PC-3 (cell line): ENCODE measurements around the gene SMARCA5. TPM values are rescaled to one million over a fixed set of nuclear protein-coding genes. Genes with fewer than 3 reads are reported as not detected.
A peak's percentile ranks its signal among the peaks of the same experiment; 100 is the strongest.

ENCODE experiments used
- ATAC-seq: fragments of 200-7000 bp; cut with Tn5 transposase; 2 replicates; pipeline ENCODE4 v1.9.1; 2020; ENCODE audit warnings: mild to moderate bottlenecking, moderate library complexity
- Bru-seq: library from RNA; stranded (reverse); fragments of 400-500 nt; gene quantifications from one replicate; lab custom pipeline; 2021; lab: Mats Ljungman, UMichigan
- BruChase-seq, 2 experiments: library from RNA; stranded (reverse); fragments of 400-500 nt; gene quantifications; one replicate each; lab custom pipeline; 2021; lab: Mats Ljungman, UMichigan
- BruUV-seq: library from RNA; stranded (reverse); fragments of 400-500 nt; replicated peaks from 2 replicates; lab custom pipeline; 2021; lab: Mats Ljungman, UMichigan
- CTCF ChIA-PET: fragments of 300-600 bp; sonication (Branson Sonifier 250); formaldehyde crosslinking; loops from one replicate; lab custom pipeline; 2022; ENCODE audit warnings: antibody characterized with exemption; lab: Charles Lee
- POLR2A ChIA-PET: fragments of 300-600 bp; sonication (Branson Sonifier 250); formaldehyde crosslinking; loops from one replicate; lab custom pipeline; 2022; ENCODE audit warnings: antibody characterized with exemption; ENCODE audit not compliant: unreplicated experiment; lab: Charles Lee
- DNase-seq: peaks from one replicate; pipeline ENCODE4 v3.0.0-alpha.2; 2015
- H2AFZ ChIP-seq: fragments of 300-600 bp; sonication (generic); 2 replicates; pipeline ENCODE4 v1.6.0; 2016; ENCODE audit warnings: antibody characterized with exemption, low read length
- H3F3A ChIP-seq: fragments of 300-600 bp; sonication (generic); one replicate; pipeline ENCODE4 v1.6.0; 2017; ENCODE audit warnings: antibody characterized with exemption, low read length, control low read depth, mild to moderate bottlenecking; ENCODE audit not compliant: unreplicated experiment
- H3K27ac ChIP-seq: fragments of 300-600 bp; sonication (generic); 2 replicates; pipeline ENCODE4 v1.5.1; 2016; ENCODE audit warnings: mild to moderate bottlenecking, low read length
- H3K27me3 ChIP-seq: fragments of 300-600 bp; sonication (generic); 2 replicates; pipeline ENCODE4 v1.6.1; 2016; ENCODE audit warnings: low read length, mixed read lengths
- H3K36me3 ChIP-seq: fragments of 300-600 bp; sonication (generic); 2 replicates; pipeline ENCODE4 v1.6.1; 2016; ENCODE audit warnings: low read depth, mixed run types, low read length, mixed read lengths
- H3K4me1 ChIP-seq: fragments of 300-600 bp; sonication (generic); 2 replicates; pipeline ENCODE4 v1.5.1; 2016; ENCODE audit warnings: low read length; ENCODE audit not compliant: insufficient read depth
- H3K4me2 ChIP-seq: fragments of 300-600 bp; sonication (generic); 2 replicates; pipeline ENCODE4 v1.6.0; 2016; ENCODE audit warnings: low read length
- H3K4me3 ChIP-seq: fragments of 300-600 bp; sonication (generic); 2 replicates; pipeline ENCODE4 v1.5.1; 2016; ENCODE audit warnings: mild to moderate bottlenecking, low read length, mixed read lengths
- H3K79me2 ChIP-seq: fragments of 300-600 bp; sonication (generic); 2 replicates; pipeline ENCODE4 v1.6.1; 2017; ENCODE audit warnings: low read length, mixed read lengths
- H3K9ac ChIP-seq: fragments of 300-600 bp; sonication (generic); 2 replicates; pipeline ENCODE4 v1.6.0; 2016; ENCODE audit warnings: mild to moderate bottlenecking, low read length
- H3K9me2 ChIP-seq: fragments of 300-600 bp; sonication (generic); replicated peaks from 2 replicates; pipeline ENCODE4 v1.6.1; 2016; ENCODE audit warnings: mixed run types, low read length, mixed read lengths
- H3K9me3 ChIP-seq: fragments of 300-600 bp; sonication (generic); 2 replicates; pipeline ENCODE4 v1.6.1; 2016; ENCODE audit warnings: low read length, mixed read lengths
- H4K20me1 ChIP-seq: fragments of 300-600 bp; sonication (generic); 2 replicates; pipeline ENCODE4 v1.6.1; 2016; ENCODE audit warnings: low read length, mixed read lengths
- CTCF ChIP-seq: fragments of 300-600 bp; sonication (generic); conservative IDR thresholded peaks from 2 replicates; pipeline ENCODE4 v1.5.1; 2017; ENCODE audit warnings: antibody characterized with exemption, low read depth, mild to moderate bottlenecking, low read length
- EZH2 ChIP-seq: fragments of 300-600 bp; sonication (generic); IDR thresholded peaks from one replicate; pipeline ENCODE4 v1.6.1; 2017; ENCODE audit warnings: antibody characterized with exemption, mild to moderate bottlenecking, low read length; ENCODE audit not compliant: unreplicated experiment
- EZH2phosphoT487 ChIP-seq: fragments of 300-600 bp; sonication (generic); IDR thresholded peaks from 2 replicates; pipeline ENCODE4 v1.6.1; 2018; ENCODE audit warnings: mild to moderate bottlenecking, antibody characterized with exemption, low read length, borderline replicate concordance
- intact Hi-C: fragments of 100-400 bp; cut with micrococcal nuclease; formaldehyde crosslinking; loops from 2 replicates; pipeline ENCODE4 v1.9.0; 2023
- long read RNA-seq: library from polyadenylated mRNA; unstranded; transcript quantifications from one replicate; pipeline ENCODE4 v2.0.0, GENCODE V29; 2021; ENCODE audit not compliant: unreplicated experiment
- total RNA-seq: library from RNA; depleted of rRNA; stranded (reverse); fragments of >200 nt; gene quantifications from 2 replicates; pipeline ENCODE4 v1.2.3, GENCODE V29; 2014; rRNA removed

SMARCA5 gene
- total RNA-seq (29.3 and 31.6 TPM in 2 replicates), Bru-seq, nascent RNA (percentile 91 among the genes with signal in this experiment), BruChase-seq, experiment 1, labeled RNA remaining after a 6-hour chase (percentile 91 among the genes with signal in this experiment), BruChase-seq, experiment 2, labeled RNA remaining after a 2-hour chase (percentile 90 among the genes with signal in this experiment)
- long read RNA-seq, full-length matches to known transcripts, result 172 of 242 reads
- long read RNA-seq, partial matches to known transcripts, result 62 of 242 reads
- long read RNA-seq, other reads (novel, unspliced or antisense), result 8 of 242 reads

- TSS peak; percentile 42 for BruUV-seq
- Histone ChIP-seq H3K4me1 (peaks cover 16% of the 10 kb centered on the region; the same call in 1 of the 2 replicates), H3K79me2 (peaks cover 50% of the 10 kb centered on the region), H3K4me3 (peak within 1 kb of the TSS; percentile 93), H2AFZ (peak within 1 kb of the TSS; percentile 93), H3K27me3 (peaks cover 6% of the 10 kb centered on the region; the same call in 1 of the 2 replicates), H3K4me2 (peak within 1 kb of the TSS; percentile 87), H3F3A (no peaks in the 10 kb centered on the region), H3K9ac (peak within 1 kb of the TSS; percentile 88), H3K36me3 (peaks cover 12% of the 10 kb centered on the region; the same call in 1 of the 2 replicates), H3K9me3 (no peaks in the 10 kb centered on the region), H3K9me2 (no peaks in the 10 kb centered on the region), H3K27ac (peak within 1 kb of the TSS; percentile 71), H4K20me1 (peaks cover 45% of the 10 kb centered on the region)
- intact Hi-C loops, result no loop called here
- peak; percentile 89 for ATAC-seq
- POLR2A ChIA-PET, result interaction anchor here (0.6 kb wide), 1 partner anchor 55 kb away, joined by 23 read pairs; no protein-coding TSS in a partner anchor
- peak; percentile 99 for DNase-seq
- TF ChIP-seq EZH2 (no peak), EZH2phosphoT487 (no peak)
- CTCF ChIA-PET, result interaction anchor here (0.8 kb wide), 2 partner anchors 45 to 325 kb away, joined by 3 to 7 read pairs; no protein-coding TSS in a partner anchor
Observed at GRCh38 chr4:143513314-143514168, at the start of gene SMARCA5. SMARCA5 (plus strand) TSS chr4:143513702; CDS start chr4:143513925, 223 bp downstream.

GRCh38 chr4:143473334-143474126 is 40.0 kb upstream of the SMARCA5 start:
- no peaks in the 10 kb centered on the region for H3K9me2 ChIP-seq
- ChIA-PET CTCF (no interaction called here), POLR2A (no interaction called here)
- TF ChIP-seq EZH2 (no peak), EZH2phosphoT487 (no peak)
- H3K4me2 ChIP-seq, result no peak overlapping the region
- H3K4me1 ChIP-seq, result no peaks in the 10 kb centered on the region
- H3K27ac ChIP-seq, result no peak overlapping the region
- no peaks in the 10 kb centered on the region for H3F3A ChIP-seq
- DNase-seq, result no peak
- ATAC-seq, result no peak
- BruUV-seq, result no TSS peak
- intact Hi-C loops, result no loop called here
- no peaks in the 10 kb centered on the region for H3K9me3 ChIP-seq
- no peak overlapping the region for H3K9ac ChIP-seq
- H4K20me1 ChIP-seq, result no peaks in the 10 kb centered on the region
- no peaks in the 10 kb centered on the region for H3K36me3 ChIP-seq
- H3K27me3 ChIP-seq, result no peaks in the 10 kb centered on the region
- H3K4me3 ChIP-seq, result no peak overlapping the region
- no peaks in the 10 kb centered on the region for H3K79me2 ChIP-seq
- H2AFZ ChIP-seq, result no peak overlapping the region

- intact Hi-C loops, result no loop called here
- Histone ChIP-seq H3K4me2 (no peak overlapping the region), H3K4me1 (no peaks in the 10 kb centered on the region), H3K4me3 (no peak overlapping the region), H3K27me3 (no peaks in the 10 kb centered on the region), H3K9ac (no peak overlapping the region), H3K27ac (no peak overlapping the region), H2AFZ (no peak overlapping the region), H3F3A (no peaks in the 10 kb centered on the region), H3K9me2 (no peaks in the 10 kb centered on the region), H3K9me3 (no peaks in the 10 kb centered on the region), H3K79me2 (no peaks in the 10 kb centered on the region), H3K36me3 (no peaks in the 10 kb centered on the region), H4K20me1 (no peaks in the 10 kb centered on the region)
- ChIA-PET POLR2A (no interaction called here), CTCF (no interaction called here)
- DNase-seq, result no peak
- no peak for ATAC-seq
- TF ChIP-seq CTCF, result no peak
- no peak for TF ChIP-seq EZH2
- TF ChIP-seq EZH2phosphoT487, result no peak
- no TSS peak for BruUV-seq
Observed at GRCh38 chr4:143477487-143477886, 36.0 kb upstream of the SMARCA5 start.
